ENCODE measurements around the gene FAM89A.

- TF ChIP-seq POLR2AphosphoS5 (IDR thresholded peaks at IDR 0.05; ENCODE audit: low read depth, low read length) (no peak), TAF1 (IDR thresholded peaks at IDR 0.05; ENCODE audit: borderline replicate concordance, insufficient read depth, low read length) (no peak), REST (IDR thresholded peaks at IDR 0.05; ENCODE audit: insufficient read depth in 1 of 2, low read depth in 2 of 2, low read length in 2 of 2) (no peak), SIN3A (IDR thresholded peaks at IDR 0.05; ENCODE audit: borderline replicate concordance, insufficient read depth, low read length) (no peak)
Measured at GRCh38 chr1:231049121-231049979, 9.3 kb upstream of the FAM89A start.

All from PFSK-1 (cell line).